ENCODE data around the gene GDF7.

DNA sequence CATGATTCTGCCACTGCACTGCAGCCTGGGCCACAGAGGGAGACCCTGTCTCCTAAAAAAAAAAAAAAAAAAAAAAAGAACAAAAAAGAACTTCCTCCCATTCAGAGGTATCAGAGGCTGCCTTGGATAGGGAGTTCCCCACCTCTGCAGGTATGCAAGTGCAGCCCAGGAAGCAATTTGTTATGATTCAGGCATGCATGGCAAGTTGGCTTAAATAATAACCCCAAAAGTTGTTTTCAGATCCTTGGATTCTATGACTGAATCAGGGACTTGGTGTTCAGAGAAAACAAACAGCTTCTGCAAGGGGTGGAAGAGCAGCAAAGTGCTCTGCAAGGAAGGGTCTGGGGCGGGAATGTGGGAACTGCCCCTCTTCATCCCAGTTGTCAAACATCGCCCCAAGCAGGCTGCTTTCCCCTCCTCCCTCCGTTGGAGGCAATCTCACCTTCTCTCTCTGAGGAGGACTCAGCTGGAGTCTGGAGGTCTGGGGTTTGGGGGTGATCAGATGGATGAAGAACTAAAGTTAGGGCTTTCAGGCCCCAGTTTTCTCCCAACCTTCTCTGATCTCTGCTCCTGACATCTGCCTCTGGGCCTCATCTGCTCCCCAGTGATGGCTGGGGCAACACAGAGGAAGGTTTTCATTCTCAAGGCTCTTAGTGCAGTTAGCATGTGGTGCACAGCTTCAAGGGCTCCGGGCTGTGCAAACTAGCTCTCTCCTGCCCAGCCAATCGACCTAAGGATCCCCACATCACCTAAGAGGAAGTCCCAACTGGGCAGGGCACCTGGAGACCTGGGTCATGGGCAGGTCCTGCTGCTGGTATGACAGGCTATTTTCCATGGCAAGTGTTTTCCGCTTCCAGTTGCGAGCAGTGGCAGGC is 3.5 kb upstream of the GDF7 start:
- TF ChIP-seq, protein P1, sequence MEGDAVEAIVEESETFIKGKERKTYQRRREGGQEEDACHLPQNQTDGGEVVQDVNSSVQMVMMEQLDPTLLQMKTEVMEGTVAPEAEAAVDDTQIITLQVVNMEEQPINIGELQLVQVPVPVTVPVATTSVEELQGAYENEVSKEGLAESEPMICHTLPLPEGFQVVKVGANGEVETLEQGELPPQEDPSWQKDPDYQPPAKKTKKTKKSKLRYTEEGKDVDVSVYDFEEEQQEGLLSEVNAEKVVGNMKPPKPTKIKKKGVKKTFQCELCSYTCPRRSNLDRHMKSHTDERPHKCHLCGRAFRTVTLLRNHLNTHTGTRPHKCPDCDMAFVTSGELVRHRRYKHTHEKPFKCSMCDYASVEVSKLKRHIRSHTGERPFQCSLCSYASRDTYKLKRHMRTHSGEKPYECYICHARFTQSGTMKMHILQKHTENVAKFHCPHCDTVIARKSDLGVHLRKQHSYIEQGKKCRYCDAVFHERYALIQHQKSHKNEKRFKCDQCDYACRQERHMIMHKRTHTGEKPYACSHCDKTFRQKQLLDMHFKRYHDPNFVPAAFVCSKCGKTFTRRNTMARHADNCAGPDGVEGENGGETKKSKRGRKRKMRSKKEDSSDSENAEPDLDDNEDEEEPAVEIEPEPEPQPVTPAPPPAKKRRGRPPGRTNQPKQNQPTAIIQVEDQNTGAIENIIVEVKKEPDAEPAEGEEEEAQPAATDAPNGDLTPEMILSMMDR (IDR thresholded peaks at IDR 0.05; ENCODE audit: borderline replicate concordance, extremely low read depth, low read length, poor library complexity, severe bottlenecking): no peak
- TF ChIP-seq EZH2 (IDR thresholded peaks at IDR 0.05; ENCODE audit: borderline replicate concordance, low read depth, low read length, severe bottlenecking): no peak
